Embryonic facial prominence (tissue), 1 donor: Measurements from ENCODE around the gene TMEM98.
"Not testable (repeated sequence)": the region's sequence is repeated elsewhere in the genome, so short reads cannot be mapped to it uniquely, and the experiment has no call there.

Source experiments
- DNase-seq: peaks from one replicate; pipeline ENCODE4 v3.0.0-alpha.2; 2016; ENCODE audit errors: extremely low spot score

The TMEM98 gene

DNA sequence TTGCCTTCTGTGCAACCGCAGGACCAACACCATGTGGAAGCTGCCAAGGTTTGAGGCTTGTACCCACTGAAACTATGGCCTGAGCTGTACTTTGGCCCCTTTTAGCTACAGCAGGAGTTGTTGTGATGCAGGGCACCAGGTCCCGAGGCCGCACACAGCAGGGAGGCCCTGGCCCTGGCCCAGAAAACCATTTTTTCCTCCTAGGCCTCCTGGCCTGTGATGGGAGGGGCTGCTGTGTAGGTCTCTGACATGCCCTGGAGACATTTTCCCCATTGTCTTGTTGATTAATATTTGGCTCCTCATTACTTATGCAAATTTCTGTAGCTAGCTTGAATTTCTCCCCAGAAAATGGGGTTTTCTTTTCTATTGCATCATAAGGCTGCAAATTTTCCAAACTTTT is 53.7 kb downstream of the TMEM98 start:
- DNase-seq = not testable (repeated sequence)

DNA sequence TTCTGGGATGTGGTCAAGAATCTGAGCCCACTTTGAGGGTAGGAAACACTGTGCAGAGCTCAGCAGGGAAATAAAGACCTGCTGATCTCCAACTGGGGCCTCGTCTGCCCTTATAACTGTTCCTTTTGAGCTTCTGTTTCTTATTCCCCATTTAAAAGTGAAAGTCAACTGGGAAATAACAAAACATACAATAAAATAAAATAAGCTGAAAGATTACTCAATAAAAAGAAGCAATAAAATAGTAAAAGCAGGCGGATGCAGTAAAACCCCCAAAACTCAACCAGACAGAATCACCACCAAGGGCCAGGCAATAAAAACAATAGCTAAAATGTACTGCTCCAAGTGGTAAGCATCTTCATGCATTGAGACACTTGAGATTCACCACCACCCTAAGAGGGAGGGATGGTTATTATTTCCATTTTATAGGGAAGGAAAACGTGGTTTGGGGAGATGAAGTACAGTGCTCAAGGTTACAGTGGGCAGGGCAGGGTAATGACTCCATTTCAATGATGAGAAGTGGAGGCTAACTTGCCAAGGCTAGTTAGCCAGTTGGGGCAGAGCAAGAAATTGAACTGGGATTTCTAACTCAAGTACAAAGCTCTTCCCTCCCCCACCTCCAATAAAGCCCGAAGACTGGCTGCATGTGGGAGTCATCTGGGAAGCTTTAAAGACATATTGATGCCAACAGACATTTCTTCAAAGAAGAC is 57.2 kb downstream of the TMEM98 start:
- no peak for DNase-seq

DNA sequence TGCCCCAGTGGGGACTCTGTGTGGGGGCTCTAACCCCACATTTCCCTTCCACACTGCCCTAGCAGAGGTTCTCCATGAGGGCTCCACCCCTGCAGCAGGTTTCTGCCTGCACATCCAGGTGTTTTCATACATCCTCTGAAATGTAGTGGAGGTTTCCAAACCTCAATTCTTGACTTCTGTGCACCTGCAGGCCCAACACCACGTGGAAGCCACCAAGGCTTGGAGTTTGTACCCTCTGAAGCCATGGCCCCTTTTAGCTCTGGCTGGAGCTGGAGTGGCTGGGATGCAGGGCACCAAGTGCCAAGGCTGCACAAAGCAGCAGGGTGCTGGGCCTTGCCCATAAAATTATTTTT is 59.5 kb downstream of the TMEM98 start:
- not testable (repeated sequence) for DNase-seq

GRCh38 chr17:32987868-32988267 is 59.9 kb downstream of the TMEM98 start:
- DNase-seq = not testable (repeated sequence)

GRCh38 chr17:32988481-32989101 is 60.6 kb downstream of the TMEM98 start:
- no peak for DNase-seq

GRCh38 chr17:32992321-32993033 is 64.5 kb downstream of the TMEM98 start:
- no peak for DNase-seq

- DNase-seq = no peak
Measured at GRCh38 chr17:32993977-32994376, 66.0 kb downstream of the TMEM98 start.
